ENCODE data around the gene SUSD3.
"Not testable (repeated sequence)": the region's sequence is repeated elsewhere in the genome, so short reads cannot be mapped to it uniquely, and the experiment has no call there.

The SUSD3 gene

DNA sequence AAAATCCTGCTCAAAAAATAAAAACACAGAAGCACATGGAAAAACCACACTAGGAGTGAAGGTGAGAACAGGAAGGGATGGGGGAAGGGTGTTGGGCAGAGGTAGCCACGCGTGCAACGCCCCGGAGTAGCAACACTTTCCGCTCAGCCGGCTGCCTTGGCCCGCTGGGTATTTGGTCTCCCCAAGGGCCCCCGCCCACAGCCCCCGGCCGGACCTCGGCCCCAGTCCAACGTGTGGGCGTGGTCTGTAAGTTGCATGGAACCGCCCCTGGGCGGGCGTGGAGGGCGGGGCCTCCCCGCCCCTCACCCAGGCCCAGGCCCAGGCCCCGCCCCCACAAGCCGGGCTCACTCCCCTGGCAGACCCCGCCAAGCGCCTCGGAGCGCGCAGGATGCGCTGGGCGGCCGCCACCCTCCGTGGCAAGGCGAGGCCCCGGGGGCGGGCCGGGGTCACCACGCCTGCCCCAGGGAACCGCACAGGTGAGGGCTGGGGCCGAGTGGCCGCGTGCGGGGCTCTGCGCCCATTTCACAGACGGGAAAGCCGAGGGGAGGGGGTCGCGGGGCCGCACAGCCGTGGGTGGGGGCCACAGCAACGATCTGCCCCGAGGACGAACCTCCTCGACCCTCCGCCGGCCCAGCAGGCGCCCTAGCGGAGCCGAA is at the start of gene SUSD3:
Gene SUSD3, plus strand, starts transcription at position 347 of the 656 bp plus-strand sequence. Its CDS starts 42 bp downstream, at position 389.
- peak; percentile 20 to 30 for DNase-seq (ENCODE audit: low read depth in 2 of 2)

DNA sequence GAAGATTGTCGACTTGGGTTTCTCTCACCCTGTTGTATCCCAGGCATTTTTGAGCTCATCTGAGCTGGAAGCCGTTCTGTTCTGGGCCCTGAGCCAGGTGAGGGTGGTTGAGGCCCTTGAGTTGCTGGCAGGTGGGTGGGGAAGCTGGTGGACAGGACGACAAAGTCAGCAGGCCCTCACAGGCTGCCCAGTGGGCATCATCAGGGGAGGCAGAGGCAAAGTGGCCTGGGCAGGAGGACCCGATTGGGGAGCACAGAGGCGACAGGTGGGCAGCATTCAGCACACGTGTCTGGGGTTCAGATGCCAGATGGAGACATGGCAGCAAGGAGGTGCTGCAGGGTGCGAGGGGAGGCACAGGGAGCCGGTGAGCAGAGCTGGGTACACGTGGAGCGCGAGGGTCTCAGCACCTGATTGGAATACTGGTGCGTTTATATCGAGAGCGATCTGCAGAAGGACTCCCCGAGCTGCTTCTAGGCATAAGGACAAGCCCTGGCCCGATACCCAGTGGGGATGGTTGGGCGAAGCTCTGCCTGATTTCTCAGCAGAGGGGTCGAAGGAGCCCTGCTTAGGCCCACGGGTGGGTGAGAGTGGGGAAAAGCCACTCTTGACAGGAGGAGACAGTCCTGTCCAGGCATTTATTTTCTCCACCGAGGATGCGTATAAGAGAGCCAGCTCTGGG is 49.0 kb upstream of the SUSD3 start:
- DNase-seq (ENCODE audit: low read depth in 2 of 2) = no peak

DNA sequence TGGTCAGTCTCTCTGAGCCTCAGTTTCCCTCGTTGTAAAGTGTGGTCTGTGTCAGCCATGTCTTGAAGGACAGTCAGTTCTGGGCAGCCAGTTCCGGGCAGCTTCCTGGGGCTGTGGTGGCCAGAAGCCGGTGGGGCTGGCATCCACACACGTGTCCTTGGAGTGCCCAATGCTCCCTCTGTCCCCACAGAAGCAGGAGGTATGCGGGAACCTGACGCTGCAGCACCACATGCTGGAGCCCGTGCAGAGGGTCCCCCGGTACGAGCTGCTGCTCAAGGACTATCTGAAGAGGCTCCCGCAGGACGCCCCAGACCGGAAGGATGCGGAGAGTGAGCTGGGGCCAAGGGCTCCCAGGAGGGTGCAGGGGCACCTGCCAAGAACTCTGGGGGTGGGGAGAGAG is 48.4 kb upstream of the SUSD3 start:
- DNase-seq (ENCODE audit: low read depth in 2 of 2) = no peak

DNA sequence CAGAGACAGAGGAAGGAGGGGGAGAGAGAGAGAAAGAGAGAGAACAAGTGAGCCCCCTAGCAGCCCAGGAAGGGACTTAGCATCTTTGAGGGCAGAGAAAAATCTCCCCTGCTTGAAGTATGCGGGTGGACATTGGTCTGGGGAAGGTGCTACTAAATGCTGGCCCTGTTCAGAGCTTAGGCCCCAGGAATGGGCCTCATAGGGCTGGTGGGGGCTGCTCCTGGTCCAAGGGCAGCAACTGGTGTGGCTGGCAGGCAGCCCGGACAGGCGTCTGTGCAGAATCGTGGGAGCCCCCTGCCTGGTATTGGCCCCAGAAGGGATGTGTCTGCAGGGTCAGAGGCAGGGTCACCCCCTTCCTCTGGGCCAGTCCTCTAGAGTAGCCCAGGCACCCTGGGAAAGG is 47.8 kb upstream of the SUSD3 start:
- no peak for DNase-seq (ENCODE audit: low read depth in 2 of 2)

DNA sequence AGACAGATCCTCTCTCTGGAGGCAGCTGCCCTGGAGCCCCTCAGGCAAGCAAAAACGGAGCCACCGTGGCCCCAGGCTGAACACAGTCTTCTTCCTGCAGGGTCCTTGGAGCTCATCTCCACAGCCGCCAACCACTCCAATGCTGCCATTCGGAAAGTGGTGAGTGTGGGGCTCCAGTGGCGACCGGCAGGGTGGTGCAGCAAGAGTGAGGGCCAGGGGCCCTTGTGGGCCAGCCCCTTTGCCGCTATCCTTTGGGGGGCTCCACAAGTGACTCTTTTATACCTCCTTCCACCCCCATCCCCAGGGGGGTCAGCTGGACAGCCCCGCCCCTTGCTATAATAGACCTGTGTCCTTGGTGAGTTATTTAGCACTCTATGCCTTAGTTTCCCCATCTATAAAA is 47.4 kb upstream of the SUSD3 start:
- DNase-seq (ENCODE audit: low read depth in 2 of 2) = no peak

GRCh38 chr9:93012963-93013855 is 45.3 kb upstream of the SUSD3 start:
- no peak for DNase-seq (ENCODE audit: low read depth in 2 of 2)

GRCh38 chr9:93013856-93014582 is 44.5 kb upstream of the SUSD3 start:
- no peak for DNase-seq (ENCODE audit: low read depth in 2 of 2)

DNA sequence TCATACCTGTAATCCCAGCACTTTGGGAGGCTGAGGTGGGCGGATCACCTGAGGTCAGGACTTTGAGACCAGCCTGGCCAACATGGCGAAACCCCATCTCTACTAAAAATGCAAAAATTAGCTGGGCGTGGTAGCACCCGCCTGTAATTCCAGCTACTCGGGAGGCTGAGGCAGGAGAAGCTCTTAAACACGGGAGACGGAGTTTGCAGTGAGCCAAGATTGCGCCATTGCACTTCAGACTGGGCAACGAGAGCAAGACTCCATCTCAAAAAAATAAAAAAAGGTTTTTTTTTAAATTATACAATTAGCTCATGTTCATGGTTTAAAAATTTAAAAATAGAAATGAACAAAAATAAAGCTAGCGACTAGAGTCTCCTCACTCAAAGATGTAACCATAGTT is 43.3 kb upstream of the SUSD3 start:
- DNase-seq (ENCODE audit: low read depth in 2 of 2) = not testable (repeated sequence)

- no peak for DNase-seq (ENCODE audit: low read depth in 2 of 2)
Observed at GRCh38 chr9:93017621-93018020, 40.9 kb upstream of the SUSD3 start.

GRCh38 chr9:93020151-93020550 is 38.4 kb upstream of the SUSD3 start:
- no peak for DNase-seq (ENCODE audit: low read depth in 2 of 2)

DNA sequence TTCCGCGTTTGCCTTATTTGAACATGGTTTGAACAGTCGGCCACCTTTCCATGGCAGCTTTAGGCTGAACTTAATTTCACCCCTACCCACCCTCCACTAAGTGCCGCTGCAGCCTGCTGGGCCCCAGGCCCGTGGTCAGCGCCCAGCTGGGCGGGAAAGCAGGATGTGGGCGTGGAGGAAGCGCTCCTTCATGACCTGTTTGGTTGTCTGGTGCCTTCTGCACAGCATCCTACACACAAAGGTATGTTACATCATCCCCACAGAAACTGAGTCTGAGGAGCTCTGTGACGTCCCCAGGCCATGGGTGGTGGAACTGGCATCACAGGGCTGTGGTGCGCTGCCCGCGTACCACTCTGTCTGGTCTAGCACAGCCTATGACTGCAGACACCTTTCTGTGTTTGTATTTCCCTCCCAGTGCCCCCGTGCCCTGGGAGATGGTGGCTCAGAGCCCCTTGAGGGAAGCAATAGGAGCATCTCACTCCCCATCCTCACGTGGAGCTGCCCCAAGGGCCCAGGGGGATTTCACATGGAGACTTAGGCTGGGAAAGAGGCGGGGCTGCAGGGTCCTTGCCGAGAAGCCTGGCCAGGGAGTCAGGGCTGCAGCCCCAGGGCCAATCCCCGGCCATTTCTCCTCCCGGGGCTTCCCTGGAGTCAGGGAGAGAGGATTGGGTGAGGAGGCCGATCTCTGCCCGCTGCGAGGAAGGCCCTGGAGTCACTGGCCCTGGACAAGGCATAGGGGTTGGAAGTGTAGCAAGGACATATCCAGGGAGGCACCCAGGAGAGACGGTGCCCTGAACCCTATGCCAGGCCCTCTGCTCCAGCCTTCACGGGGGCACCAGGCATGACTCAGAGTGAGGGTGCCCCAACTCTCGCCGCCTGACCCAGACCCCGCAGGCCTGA is 37.5 kb upstream of the SUSD3 start:
- no peak for DNase-seq (ENCODE audit: low read depth in 2 of 2)

DNA sequence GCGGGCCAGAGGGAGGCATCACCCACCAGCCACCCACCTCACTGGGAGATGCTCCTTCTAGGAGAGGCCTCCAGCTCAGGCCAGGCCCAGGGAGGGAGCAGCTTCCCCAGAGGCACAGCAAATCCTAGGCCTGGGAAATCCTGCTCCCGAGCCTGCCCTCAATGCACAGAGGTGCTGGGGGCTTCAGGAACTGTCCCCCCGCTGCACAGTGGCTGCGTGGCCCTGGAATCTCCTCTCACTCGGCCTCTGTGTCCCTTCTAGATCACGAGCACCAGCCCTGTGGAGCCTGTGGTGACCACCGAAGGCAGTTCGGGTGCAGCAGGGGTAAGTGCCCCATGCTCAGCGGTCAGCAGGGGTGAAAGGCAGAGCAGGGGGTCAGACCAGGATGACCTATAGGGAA is 36.4 kb upstream of the SUSD3 start:
- no peak for DNase-seq (ENCODE audit: low read depth in 2 of 2)

DNA sequence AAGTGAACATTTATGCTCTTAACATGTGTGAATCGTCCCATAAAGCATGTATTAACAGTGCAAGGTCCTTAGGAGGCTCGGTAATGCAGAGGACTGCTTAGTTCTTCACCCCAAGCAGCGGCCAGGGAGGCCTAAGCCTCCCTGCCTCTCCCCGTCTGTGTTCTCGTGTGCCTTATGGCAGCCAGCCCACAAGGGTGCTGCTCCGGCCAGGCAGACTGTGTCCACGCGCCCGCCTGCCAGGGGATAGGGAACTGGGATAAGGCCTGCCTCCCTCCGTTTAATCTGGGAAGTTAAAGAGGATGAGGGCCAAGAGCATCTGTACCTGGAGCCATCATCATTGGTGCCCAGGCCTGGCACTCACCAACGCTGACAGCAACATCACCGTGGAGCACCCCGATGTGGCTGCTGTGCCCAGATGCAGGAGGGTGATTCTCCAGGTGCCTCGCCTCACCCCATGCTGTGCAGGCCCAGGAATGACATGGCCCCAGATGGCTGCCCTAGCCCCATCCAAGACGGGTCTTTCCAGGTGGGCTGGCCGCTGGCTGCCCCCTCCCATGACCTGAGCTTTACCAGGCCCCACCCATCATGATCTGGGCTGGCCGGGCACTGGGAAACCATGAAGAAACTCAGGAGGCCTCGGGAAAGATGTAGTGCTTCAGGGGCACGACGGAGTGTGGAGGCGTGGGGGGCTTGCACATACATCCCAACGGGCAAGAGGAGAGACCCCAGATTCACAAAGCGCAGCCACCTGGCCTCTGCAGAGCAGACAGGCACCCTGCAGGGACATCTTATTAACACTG is 35.6 kb upstream of the SUSD3 start:
- DNase-seq (ENCODE audit: low read depth in 2 of 2) = no peak

GRCh38 chr9:93023521-93023815 is 35.0 kb upstream of the SUSD3 start:
- no peak for DNase-seq (ENCODE audit: low read depth in 2 of 2)

DNA sequence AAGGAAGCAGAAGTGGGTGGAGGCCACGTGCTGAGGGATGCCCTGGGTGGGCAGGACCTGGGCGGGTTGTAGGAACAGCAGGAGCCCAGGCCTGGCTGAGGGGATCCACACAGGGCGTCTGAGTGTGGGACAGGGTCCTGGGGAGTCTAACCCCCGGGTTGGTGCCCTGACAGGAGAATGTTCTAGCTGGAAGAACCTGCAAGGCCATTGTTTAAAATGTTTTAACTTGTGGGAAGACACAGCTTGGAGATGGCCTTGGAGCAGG is 33.9 kb upstream of the SUSD3 start:
- DNase-seq (ENCODE audit: low read depth in 2 of 2) = no peak

- DNase-seq (ENCODE audit: low read depth in 2 of 2) = no peak
Observed at GRCh38 chr9:93024986-93025630, 33.4 kb upstream of the SUSD3 start.

GRCh38 chr9:93025736-93026135 is 32.8 kb upstream of the SUSD3 start:
- DNase-seq (ENCODE audit: low read depth in 2 of 2) = no peak

GRCh38 chr9:93026640-93027039 is 31.9 kb upstream of the SUSD3 start:
- DNase-seq (ENCODE audit: low read depth in 2 of 2) = no peak

DNA sequence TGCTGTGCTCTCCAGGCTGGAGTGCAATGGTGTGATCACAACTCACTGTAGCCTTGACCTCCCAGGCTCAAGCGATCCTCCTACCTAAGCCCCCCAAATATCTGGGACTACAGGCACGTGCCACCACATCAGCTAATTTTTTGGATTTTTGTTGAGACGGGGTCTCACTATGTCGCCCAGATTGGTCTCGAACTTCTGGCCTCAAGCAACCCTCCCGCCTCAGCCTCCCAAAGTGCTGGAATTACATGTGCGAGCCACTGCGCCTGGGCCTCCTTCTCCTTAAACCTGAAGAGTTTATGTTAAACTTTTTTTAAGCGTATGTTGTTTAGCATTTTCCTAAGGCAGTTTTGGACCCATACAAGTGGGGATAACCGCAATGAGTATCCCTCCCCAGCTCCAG is 30.8 kb upstream of the SUSD3 start:
- no peak for DNase-seq (ENCODE audit: low read depth in 2 of 2)

DNA sequence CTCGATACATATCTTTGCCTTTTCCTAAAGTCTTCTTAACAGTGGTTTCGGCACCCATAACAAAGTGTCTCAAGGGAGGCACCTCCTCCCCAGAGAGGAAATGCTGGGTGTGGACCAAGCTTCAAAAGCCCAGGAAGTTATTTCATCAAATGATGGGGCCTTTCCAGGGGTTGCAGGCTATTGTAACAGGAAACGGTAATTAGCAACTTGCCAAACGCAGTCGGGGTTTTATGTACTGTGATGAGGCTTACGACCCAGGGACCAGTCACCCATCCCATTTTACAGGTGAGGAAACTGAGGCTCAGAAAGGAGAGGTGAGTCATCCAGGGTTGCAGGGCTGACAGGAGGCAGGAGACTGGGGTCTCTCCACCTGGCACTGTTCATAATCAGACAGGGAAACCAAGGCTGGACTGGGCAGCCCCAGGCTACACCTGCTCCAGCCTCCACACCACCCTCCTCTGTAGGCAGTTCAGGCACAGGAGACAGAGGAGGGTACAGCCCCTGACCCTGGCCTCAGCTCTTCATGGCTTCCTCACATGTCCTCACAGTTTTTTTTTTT is 30.0 kb upstream of the SUSD3 start:
- peak; percentile 21 to 44 for DNase-seq (ENCODE audit: low read depth in 2 of 2)

Measured in activated CD8-positive, alpha-beta memory T cell treated with anti-CD3 and anti-CD28 coated beads for 4 hours (primary cell).